ENCODE results near the gene NUFIP2. TPM values are rescaled to one million over a fixed set of nuclear protein-coding genes. Genes with fewer than 3 reads are reported as not detected.

The NUFIP2 gene
- 19.6 and 21.7 TPM in 2 replicates for total RNA-seq

GRCh38 chr17:29293890-29294579 is at the start of gene NUFIP2:
TSS of gene NUFIP2 (minus strand) at chr17:29294148. CDS start at chr17:29294059, 89 bp downstream.

GRCh38 chr17:29246628-29247027 is 47.3 kb downstream of the NUFIP2 start, which contains the start of gene CRYBA1:
TSS of gene CRYBA1 (plus strand) at chr17:29246859. CDS start at chr17:29246864, 5 bp downstream.

Other genes with a start within 250 kb of the NUFIP2 start
- gene MYO18A, start 113.8 kb downstream of the NUFIP2 start, total RNA-seq, result 9.9 and 14.2 TPM in 2 replicates
- not detected in 2 replicates for gene CRYBA1, start 47.3 kb downstream of the NUFIP2 start, total RNA-seq
- 29.2 and 32.8 TPM in 2 replicates for gene TAOK1, start 96.2 kb upstream of the NUFIP2 start, total RNA-seq

Data from mammary microvascular endothelial cell (primary cell).